GM21825 (cell line): ENCODE results near the gene MAG.

Experiments used
- ATAC-seq: cut with Tn5 transposase; IDR thresholded peaks from one replicate; pipeline ENCODE4 v1.9.1; 2021; ENCODE audit warnings: mild to moderate bottlenecking, moderate library complexity; ENCODE audit not compliant: unreplicated experiment

Gene MAG, protein sequence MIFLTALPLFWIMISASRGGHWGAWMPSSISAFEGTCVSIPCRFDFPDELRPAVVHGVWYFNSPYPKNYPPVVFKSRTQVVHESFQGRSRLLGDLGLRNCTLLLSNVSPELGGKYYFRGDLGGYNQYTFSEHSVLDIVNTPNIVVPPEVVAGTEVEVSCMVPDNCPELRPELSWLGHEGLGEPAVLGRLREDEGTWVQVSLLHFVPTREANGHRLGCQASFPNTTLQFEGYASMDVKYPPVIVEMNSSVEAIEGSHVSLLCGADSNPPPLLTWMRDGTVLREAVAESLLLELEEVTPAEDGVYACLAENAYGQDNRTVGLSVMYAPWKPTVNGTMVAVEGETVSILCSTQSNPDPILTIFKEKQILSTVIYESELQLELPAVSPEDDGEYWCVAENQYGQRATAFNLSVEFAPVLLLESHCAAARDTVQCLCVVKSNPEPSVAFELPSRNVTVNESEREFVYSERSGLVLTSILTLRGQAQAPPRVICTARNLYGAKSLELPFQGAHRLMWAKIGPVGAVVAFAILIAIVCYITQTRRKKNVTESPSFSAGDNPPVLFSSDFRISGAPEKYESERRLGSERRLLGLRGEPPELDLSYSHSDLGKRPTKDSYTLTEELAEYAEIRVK

DNA sequence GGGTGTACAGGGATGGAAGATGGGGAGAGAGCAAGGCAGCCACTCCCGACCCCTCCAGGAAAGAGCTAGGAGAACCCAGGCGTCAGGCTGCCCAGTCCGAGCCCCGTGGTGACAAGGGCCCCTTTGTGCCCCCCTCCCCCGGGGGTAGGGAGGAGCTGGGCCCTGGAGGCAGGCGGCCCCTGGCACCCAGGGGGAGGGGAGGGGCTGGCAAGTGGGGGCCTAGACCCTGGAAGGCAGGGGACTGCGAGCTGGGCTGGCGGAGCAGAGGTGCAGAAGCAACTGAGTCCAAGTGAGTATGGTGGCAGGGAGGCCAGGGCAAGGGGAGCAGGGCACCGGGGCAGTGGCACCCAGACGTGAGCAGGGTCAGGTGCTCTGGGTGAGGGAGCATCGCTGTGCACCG is at the start of gene MAG:
Gene MAG (plus strand): TSS at position 246 of the 400 bp plus-strand sequence. CDS start 3,248 bp downstream, outside the sequence.
- ATAC-seq = no peak

DNA sequence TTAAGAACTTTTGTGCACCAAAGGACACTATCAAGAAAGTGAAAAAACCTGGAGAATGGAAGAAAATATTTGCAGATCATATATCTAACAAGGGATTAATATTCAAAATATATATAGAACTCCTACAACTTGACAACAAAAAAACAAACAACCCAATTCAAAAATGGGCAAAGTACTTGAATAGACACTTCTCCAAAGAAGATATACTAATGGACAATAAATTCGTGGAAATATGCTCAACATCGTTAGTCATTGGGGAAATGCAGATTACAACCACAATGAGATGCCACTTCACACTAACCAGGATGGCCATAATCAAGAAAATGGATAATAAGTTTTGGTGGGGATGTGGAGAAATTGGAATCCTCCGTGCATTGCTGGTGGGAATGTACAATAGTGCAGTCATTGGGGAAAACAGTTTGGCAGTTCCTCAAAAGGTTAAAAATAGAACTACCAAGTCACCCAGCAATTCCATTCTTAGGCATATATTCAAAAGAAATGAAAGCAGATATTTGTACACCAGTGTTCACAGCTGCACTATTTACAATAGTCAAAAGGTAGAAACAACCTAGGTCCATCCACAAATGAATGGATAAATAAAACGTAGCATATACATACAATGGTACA is 45.4 kb upstream of the MAG start:
- no peak for ATAC-seq

DNA sequence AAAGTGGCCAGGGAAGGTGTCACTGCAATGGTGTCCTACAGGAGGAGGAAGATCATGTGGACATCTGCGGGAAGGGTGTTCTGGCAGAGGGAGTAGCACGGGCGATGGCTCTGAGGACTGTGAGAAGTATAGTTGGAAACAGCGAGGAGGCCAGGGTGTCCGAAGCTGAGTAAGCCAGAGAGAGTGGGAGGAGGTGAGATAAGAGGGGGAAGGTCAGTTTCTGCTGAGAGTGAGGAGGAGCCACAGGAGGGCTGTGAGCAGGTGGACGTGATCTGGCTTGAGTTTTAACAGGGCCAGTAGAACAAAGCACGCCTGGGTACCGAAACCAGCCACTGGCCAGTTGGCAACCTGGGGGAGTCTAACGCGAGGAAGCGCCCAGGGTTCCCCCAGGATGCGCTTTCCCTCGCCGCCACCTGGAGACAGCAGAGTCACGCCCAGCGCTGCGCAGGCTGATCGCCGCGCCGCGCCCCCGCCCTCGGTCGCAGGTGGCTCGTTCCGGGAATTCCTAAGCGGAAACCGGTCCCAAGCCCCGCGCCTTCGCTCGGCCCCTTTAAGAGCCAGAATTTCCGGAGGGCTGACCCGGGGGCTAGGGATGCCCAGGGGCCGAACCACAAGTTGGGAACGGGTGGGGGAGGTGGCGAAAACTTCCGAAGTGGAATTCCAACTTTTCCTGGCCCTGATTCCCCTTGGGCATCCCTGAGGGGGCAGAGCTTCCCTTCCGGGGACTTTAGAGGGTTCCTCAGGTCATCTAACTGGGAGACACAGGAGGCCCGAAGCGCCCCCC is 44.2 kb upstream of the MAG start:
- peak; percentile 42 for ATAC-seq

DNA sequence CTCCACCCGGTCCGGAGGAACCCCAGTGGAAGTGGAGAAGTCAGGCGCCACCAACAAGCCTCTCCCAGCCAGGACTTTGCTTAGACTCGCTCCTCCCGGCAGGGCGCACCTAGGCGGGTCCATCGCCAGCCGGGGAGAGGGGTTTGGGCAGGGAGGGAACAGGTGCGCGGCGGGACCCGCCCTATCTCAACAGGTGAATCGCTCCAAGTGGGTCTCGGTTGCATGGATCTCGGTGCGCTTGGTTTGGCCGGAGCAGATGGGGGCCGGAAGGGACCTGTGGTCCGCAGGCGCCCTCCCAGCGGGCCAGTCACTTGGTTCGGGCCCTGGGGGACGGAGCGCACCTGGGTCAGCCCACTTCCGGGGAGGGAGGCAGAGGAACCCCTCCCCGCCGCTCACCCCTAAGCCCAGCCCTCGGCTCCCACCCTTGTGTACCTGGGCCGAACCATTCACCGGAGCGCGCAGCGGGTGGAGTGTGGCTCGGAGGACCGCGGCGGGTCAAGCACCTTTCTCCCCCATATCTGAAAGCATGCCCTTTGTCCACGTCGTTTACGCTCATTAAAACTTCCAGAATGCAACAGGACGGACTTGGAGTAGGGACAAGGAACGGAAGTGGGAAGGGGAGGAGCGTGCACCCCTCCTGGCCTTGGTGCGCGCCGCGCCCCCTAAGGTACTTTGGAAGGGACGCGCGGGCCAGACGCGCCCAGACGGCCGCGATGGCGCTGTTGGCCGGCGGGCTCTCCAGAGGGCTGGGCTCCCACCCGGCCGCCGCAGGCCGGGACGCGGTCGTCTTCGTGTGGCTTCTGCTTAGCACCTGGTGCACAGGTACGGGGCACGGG is 43.4 kb upstream of the MAG start, which contains the start of gene LSR:
Gene LSR (plus strand): TSS at position 693 of the 836 bp plus-strand sequence. CDS start 21 bp downstream, at position 714.
- ATAC-seq = peak; percentile 75

DNA sequence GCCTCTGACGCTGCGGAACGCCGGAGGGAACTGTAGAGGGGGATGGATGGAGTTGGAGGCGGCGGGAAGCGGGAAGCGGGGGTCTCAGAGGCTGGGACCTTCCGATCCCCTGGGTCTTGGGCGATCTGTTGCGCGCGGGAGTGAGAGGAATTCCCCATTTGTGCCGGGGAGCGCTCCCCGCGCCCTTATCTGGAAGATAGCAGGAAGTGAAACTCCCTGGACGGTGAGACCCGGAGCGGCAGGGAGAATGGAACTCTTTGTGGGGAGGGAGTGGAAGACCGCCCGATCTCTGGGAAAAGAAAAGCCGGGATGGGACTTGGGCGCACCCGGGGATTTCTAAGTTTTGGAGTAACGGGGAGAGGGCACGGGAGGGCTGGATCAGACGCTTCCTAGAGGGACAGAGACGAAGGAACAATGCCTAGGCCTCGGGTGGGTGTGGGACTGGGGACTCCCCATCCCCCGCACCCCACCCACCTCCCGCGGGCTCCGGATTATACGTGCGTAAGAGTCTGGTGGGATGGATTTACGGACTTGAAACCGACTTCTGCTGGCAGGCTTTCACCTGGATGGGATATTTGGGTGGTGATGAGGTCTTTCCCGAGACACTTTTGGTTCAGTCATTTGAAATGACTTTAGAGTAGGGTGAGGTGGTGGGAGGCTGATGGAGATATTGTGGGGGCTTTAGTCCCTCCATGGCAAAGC is 42.7 kb upstream of the MAG start:
- ATAC-seq = peak; percentile 5

DNA sequence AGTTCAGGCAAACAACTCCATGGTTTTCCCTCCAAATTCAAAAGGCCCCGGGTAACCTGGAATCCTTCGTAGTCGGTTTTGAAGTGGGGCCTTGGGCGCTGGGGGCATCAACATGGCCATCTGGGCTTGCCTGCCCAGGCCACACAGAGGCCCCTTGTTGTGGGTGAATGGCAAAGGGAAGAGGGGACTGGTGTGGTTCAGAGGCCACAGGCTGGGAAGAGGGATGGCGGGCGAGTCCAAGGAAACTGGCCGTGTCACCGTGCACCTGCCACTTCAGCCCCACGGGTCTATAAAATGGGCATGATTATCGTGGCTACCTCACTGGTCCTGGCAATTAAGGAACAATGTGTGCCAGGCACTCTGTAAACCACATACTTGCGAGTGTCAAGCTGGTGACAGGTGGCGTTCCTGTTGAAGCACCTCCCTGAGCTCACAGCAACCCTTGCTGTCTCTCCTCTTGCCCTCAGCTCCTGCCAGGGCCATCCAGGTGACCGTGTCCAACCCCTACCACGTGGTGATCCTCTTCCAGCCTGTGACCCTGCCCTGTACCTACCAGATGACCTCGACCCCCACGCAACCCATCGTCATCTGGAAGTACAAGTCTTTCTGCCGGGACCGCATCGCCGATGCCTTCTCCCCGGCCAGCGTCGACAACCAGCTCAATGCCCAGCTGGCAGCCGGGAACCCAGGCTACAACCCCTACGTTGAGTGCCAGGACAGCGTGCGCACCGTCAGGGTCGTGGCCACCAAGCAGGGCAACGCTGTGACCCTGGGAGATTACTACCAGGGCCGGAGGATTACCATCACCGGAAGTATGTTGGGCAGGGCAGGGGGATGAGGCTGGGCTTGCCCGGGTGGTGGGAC is 41.9 kb upstream of the MAG start:
- no peak for ATAC-seq

DNA sequence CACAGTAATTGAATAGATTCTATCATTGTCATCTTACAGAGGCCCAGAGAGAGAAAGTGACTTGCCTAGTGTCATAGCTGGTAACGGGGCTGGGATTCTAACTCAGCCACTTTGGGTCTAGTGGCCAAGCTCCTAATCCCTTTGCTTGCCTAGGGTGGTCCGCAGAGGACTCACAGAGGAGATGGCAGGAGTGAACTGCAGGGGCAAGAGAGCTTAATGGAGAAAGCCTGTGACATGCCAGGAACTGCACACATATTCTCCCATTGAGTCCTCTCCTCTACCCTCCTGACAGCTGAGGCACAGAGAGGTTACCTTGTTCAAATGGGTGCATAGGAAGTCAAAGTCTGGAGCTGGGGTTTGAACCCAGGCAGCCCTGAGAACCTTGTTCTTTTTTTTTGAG is 40.5 kb upstream of the MAG start:
- ATAC-seq = no peak

DNA sequence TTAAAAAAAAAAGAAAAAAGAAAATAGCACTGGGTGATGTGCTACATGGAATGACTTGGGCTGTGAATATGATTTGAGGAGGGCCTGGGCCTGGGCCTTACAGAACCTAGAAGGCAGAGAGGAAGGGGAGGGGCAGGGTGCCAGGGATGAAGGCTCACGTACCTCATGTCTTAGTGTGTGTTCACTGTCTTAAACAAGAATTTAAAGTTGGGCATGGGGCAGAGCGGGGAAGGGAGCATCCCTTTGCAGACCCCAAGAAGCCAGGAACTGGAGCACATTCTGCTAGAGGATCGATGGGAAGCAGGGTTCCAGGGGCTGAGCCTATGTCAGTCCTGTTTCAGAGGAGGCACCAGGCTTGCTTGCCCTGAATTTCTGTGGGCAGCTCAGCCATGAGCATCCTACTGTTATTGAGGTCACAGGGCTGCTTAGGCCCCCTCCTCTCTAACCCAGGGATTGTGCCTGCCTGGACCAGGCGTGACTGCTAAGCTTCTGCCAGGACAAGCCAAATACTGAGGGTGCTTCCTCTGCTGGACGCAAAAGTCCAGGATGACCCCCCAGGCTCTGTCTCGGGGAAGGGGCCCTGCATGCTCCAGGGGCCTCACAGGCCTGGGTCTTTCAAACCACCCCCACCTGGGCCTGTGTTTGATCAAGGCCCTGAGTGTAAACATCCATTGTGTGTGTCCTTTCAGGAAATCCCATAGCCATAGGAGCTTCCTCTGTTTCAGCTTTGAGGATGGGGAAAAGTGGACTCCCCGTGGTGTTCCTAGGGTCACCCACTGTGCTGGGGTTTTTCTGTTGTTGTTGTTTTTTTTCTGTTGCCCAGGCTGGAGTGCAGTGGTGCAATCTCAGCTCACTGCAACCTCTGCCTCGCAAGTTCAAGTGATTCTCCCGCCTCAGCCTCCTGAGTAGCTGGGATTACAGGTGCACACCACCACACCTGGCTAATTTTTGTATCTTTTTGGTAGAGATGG is 38.4 kb upstream of the MAG start:
- ATAC-seq = no peak

DNA sequence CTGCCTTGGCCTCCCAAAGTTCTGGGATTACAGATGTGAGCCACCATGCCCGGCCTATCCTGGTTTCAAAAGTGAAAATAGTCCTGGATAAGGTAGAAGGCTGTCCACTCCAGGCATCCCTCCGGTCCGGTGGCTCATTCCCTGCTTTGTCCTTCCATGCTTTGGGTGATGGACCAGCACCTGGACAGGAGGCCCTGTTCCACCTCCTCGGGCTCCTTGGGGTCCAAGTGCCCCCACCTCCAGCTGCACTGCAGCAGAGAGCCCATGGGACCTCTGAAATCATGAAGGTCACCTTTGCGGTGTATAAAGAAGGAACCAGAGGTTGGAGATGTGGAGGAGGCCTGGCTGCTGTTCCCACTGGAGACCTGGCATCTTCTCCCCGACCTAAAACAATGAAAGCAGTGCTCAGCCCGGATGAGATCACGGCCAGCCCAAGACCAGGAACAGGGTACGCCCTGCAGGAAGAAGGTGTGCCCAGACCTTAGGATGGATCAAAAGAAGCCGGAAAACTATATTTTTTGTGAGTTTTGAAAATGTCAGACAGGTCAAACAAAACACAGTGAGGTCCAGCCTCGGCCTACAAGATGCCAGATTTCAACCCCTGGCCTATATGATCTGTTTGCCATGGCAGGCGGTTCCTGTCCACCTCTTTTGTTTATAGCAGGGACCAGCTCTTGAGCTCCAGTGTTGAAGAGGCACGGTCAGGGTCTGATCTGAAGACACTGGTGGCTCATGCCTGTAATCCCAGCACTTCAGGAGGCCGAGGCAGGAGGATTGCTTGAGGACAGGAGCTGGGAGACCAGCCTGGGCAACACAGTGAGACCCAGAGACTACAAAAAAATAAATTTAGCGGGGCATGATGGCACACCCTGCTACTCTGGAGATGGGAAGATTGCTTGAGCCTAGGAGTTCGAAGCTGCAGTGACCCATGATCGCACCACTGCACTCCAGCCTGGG is 37.3 kb upstream of the MAG start:
- ATAC-seq = no peak

DNA sequence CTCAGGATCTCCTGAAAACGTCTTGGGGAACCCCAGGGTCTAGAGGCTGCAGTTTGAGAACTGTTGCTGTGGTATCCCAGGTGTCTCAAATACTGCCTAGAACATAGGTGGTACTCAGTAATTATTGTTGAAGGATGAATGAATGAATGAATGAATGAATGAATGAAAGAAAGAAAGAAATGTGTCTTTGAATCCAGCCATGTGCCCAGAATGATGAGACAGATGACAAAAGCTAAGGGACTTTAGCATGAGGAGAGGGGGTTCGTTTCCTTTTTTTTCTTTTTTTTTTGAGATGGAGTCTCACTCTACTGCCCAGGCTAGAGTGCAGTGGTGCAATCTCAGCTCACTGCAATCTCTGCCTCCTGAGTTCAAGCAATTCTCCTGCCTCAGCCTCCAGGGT is 35.4 kb upstream of the MAG start:
- no peak for ATAC-seq

DNA sequence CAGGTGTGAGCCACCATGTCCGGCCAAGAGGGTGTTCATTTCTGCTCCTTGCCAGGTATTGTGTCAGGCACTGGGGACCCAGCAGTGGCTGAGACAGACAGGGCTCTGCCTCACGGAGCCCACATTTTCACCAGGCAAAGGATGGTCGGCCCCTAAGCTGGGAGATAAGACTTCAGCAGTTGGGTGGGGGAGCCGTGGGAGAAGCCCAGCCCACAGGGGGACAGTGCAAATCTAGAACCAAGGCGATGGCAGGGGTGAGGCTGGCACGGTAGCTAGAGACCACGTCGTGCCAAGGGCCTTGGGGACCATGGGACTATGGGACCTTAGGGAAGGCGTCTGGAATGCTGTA is 34.9 kb upstream of the MAG start:
- ATAC-seq = no peak

DNA sequence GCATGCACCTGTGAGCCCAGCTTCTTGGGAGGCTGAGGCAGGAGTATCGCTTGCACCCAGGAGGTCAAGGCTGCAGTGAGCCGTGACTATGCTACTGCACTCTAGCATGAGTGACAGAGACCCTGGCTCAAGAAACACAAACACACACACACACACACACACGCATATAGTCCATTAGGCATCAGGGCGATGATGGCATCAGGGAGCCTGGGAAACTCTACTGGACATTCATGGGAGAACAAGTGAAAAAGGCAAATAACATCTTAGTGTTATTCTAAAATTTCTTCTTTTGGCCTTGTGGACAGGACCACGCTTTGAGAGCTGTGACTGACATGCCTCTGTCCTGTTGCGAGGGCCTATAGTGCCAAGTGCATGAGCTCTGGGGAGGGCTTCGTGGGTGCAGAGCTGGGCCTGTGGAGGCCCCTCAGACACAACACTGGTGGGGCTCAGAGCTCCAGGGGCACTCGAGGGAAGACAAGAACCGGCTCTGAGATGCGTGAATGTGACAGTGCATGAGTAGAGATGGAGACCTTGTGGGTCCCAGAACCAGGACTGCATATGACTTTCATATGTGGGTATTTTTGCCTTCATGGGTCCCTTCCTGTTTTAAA is 31.2 kb upstream of the MAG start:
- ATAC-seq = no peak

DNA sequence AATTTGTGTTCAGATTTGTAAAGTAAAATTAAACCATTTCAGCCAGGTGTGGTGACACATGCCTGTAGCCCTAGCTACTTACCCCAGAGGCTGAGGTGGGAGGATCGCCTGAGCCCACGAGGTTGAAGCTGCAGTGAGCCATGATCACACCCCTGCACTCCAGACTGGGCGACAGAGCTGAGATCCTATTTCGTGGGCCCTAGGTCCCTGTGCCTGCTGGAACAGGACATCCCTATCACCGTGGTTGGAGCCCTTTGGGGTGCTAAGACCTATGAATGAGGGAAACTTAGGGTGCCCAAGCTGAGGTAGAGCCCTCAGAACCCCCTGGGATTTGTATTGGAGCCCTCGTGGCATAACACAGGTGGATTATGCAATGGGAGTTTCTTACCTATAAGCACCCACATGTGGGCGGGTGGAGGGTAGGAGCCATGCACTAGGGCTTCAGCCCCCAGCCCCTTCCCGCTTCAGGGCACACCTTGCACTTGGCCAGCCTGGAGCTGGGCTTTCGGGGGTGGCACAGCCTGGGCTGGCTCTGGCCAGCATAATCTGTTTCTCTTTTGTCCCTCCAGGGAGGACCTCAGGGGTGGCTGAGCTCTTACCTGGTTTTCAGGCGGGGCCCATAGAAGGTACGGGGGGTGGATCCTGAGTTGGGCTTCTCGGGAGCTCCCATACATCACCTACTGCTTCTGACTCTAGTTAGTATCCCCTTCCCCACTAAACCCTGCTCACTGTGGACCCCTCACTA is 30.4 kb upstream of the MAG start:
- ATAC-seq = no peak

DNA sequence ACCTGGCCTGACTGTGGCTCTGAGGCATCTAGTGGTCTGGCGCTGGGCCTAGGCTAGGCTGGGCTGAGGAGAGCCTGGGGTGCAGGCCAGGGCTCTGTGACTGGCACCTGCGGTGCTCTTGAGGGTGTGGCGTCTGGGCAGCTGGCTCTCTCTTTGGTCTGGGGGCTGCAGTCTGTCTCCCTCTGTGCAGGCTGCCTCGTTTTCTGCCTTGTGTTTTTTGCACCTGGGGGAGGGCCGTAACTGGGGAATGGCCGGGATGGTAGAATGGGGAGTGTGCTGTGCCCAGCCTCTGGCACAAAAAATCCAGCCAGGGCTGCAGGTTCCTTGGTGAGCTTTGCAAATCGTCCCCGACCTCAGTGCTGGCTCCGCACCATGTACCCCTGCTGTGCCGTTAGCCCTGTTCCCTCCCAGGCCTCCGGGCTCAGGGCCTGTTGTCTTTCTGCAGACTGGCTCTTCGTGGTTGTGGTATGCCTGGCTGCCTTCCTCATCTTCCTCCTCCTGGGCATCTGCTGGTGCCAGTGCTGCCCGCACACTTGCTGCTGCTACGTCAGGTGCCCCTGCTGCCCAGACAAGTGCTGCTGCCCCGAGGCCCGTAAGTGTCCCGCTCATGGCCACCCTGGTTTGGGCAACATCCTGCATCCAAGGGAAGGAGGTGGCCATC is 29.7 kb upstream of the MAG start:
- no peak for ATAC-seq
